Stimulated activated CD4-positive, alpha-beta T cell treated with anti-CD3 and anti-CD28 coated beads, Interleukin-12 subunit alpha, Interleukin-12 subunit beta, amount 100 ng/mL, for 24 hours (primary cell): ENCODE measurements around the gene IL24.
"Not testable (repeated sequence)": the region's sequence is repeated elsewhere in the genome, so short reads cannot be mapped to it uniquely, and the experiment has no call there.

Experiments
- DNase-seq, 2 experiments: peaks; one replicate each; pipeline ENCODE4 v3.0.0-alpha.2; 2020; ENCODE audit warnings: low read depth in 2 of 2

Gene IL24

DNA sequence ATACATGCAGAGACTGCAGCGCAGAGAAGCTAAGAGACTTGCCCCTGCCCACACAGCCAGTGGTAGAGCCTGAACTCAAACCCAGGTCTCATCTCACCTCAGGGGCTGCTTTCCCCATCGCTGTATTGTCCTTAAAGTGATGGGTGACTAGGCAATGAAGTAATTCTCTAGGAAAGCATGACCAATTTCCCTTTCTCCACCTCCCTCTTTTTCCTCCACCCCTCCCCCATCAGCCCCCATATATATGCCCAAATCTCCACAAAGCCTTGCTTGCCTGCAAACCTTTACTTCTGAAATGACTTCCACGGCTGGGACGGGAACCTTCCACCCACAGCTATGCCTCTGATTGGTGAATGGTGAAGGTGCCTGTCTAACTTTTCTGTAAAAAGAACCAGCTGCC is at the start of gene IL24:
TSS of gene IL24 (plus strand) at position 269 of the 400 bp plus-strand sequence. CDS start 390 bp downstream, outside the sequence.
- peak in 1 of 2 experiments; percentile 75 for DNase-seq

GRCh38 chr1:206847946-206848345 is 49.3 kb upstream of the IL24 start:
- DNase-seq, result no peak

DNA sequence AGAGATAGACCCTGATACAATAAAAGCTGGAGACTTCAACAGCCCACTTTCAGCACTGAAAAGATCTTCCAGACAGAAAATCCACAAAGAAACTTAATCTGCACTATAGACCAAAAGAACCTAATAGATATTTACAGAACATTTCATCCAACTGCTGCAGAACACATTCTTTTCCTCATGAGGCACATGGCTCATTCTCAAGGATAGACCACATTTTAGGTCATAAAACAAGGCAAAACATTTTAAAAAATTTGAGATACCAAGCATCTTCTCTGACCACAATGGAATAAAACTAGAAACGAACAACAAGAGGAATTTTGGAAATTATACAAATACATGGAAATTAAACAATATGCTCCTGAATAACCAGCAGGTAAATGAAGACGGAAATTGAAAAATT is 46.8 kb upstream of the IL24 start:
- no peak for DNase-seq

DNA sequence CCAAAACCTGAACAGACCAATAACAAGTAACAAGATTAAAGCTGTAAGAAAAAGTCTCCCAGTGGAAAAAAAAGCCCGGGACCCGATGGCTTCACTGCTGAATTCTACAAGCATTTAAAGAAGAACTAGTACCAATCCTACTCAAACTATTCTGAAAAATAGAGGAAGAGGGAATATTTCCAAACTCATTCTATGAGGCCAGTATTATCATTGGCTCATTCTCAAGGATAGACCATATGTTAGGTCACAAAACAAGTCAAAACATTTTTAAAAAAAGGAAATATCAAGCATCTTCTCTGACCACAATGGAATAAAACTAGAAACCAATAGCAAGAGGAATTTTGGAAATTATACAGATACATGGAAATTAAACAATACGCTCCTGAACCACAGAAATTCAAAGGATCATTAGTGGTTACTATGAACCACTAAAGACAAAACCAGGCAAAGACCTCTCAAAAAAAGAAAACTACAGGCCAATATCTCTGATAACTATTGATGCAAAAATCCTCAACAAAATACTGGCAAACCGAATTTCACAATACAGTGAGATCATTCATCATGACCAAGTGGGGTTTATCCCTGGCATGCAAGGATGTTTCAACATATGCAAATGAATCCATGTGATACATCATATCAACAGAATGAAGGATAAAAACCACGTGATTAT is 45.8 kb upstream of the IL24 start:
- no peak for DNase-seq

- not testable (repeated sequence) for DNase-seq
Measured at GRCh38 chr1:206852662-206853061, 44.6 kb upstream of the IL24 start.

- DNase-seq, result not testable (repeated sequence)
Measured at GRCh38 chr1:206853696-206854095, 43.5 kb upstream of the IL24 start.

DNA sequence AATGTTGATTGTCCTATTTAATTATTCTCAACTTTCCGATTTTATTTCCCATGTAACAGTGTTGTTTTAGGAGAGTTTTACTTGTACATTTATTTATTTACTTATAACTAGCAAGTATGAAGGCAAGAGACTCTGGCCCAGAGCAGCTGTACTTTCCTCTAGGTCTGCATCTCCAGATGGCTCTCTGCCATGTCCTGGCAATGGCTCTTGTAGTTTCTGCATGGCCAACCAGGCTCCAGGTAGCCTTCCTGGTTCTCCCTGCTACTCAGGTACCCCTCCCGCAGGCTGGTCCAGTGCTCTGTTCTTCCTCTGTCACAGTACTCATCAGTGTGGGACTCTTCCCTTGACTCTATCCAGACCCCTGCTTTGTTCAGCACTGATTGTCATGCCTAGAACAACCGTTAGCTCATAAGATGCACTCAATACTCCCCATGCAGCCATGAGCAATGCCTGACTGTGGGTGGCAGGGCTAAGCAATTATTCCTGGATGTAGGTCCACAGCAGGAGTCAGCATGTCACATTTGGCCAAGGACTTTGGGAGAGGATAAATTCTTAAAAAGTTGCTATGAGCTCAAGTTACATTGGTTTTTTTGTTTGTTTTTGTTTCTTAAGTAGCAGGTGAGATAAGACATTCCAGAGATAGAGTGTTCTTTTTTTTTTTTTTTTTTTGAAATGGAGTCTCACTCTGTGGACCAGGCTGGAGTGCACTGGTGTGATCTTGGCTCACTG is 42.7 kb upstream of the IL24 start:
- no peak for DNase-seq

- no peak for DNase-seq
Measured at GRCh38 chr1:206855859-206856258, 41.4 kb upstream of the IL24 start.

DNA sequence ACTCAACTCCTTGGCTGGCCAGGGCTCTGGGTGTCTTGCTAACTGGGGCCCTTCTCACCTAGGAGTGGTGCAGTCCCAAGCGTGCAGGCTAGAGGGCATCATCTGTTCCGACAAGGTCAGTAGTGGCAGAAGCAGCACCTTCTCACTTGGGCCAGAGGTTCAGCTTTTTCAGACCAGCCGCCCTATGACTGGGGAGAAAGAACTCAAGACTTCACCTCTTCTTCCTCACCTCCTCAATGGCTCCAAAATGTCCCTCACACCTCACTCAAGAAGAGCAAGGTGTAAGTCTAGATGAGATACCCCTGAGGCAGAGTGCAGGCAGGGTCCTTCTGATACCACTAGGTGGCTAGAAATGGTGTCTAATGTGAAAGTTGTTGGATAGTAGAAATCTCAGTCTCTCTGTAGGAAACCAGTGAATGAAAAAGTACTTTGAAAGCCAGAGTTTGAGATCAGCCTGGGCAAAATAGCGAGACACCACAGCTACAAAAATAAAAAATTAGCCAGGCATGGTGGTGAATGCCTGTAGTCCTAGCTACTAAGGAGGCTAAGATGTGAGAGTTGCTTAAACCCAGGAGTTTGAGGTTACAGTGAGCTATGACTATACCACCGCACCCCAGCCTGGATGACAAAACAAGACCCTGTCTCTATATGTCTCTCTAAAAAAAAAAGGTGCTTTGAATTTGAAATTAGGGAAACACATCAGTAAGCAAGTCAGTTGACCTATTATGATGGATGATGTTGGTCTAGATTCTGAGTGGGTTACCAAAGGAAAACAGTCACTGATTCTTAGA is 40.4 kb upstream of the IL24 start:
- DNase-seq, result no peak

GRCh38 chr1:206859082-206859521 is 38.1 kb upstream of the IL24 start:
- no peak for DNase-seq

GRCh38 chr1:206860165-206860564 is 37.1 kb upstream of the IL24 start:
- no peak for DNase-seq

GRCh38 chr1:206863266-206863665 is 34.0 kb upstream of the IL24 start:
- DNase-seq, result no peak

GRCh38 chr1:206864939-206865671 is 32.1 kb upstream of the IL24 start, which contains the start of gene IL20:
Gene IL20, plus strand, starts transcription at chr1:206865623. Its CDS starts 230 bp downstream, at chr1:206865853.
- peak; percentile 66 to 89 for DNase-seq

DNA sequence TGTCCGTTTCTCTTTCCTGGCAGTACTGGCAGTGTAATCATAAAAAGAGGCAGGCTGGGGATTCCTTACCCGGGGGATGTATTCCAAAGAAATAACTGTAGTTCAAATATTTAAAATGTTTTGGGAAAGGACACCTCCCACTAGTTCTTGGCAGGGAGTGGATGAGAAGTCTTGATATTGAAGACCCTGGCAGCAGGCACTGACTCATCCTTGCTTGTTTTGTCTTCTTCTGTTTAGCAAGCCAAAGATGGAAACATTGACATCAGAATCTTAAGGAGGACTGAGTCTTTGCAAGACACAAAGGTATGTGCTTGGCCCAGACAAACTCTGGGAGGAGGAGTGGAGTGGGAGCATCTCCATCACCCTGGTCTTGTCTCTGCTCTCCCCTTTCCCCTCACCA is 31.2 kb upstream of the IL24 start:
- DNase-seq, result no peak

GRCh38 chr1:206867239-206867638 is 30.0 kb upstream of the IL24 start:
- no peak for DNase-seq

DNA sequence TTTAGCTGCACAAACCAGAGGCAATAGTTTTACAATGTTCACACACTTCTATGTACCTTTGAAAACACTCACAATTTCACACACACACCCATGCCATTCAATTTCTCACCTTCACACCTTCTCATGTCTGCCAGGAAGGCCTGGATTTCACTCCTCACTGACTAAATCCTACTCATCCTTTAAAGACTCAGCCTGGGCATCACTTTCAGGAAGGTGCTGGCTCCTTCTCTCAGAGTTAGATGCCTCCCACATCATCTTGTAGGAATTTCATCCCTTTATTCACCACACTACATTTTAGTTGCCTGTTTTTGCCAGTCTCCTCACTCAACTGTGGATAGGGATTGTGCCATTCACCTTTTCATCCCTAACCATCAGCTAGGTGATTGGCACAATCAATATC is 29.5 kb upstream of the IL24 start:
- no peak for DNase-seq

DNA sequence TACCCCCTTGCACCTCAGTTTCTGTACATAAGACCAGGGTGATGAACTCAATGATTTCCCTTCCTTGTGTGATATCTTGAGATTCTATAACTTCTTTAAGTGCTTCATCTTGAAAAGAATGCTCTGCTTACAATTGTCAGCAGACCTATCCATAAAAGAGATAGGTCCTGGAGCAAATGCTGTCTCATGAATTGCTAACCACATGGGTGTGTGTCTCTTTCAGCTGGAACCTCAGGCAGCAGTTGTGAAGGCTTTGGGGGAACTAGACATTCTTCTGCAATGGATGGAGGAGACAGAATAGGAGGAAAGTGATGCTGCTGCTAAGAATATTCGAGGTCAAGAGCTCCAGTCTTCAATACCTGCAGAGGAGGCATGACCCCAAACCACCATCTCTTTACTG is 29.0 kb upstream of the IL24 start:
- no peak for DNase-seq

- no peak for DNase-seq
Measured at GRCh38 chr1:206872139-206872538, 25.1 kb upstream of the IL24 start.

DNA sequence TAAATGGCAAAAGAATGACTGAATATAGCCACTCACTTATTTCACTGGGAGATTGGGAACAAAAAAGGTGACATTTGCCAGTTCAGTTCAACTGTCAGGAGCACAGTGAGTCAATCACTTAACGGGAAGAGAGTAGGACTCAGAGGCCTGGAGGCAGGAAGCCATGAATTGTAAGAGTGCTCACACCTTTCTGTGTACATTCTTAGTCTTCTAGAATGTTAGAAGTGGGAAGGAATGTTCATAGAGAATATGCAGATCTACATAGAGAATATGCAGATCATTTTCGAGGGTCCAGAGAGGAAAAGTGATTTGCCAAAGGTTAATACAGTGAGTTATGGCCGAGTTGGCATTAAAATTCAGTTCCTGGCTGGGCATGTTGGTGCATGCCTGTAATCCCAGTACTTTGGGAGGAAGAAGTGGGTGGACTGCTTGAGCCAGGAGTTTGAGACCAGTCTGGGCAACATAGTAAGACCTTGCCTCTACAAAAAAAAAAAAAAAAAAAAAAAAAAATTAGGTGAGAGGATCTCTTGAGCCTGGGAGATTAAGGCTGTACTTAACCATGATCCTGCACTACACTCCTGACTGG is 23.5 kb upstream of the IL24 start:
- DNase-seq, result no peak

DNA sequence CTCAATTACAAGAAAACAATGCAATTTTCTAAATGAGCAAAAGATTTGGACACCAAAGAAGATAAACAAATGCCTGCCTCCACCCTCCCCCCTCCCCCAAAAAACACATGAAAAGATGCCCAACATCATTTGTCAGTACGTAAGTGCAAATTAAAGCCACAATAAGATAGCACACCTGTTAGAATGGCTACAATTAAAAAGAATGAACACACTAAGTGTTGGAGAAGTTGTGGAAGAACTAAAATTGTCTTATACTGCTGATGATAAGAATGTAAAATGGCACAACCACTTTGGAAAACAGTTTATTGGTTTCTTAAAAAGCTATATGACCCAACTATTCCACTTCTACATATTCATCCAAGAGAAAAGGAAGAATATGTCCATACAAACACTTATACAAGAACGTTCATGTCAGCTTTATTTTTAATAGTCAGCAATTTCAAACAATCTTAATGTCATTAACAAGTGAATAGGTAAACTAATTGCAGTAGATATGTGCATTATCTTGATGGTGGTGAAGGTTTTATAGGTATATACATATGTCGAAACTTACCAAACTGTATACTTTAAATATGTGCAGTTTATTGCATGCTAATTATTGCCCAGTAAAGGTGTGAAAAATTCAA is 21.4 kb upstream of the IL24 start:
- DNase-seq, result no peak

- no peak for DNase-seq
Measured at GRCh38 chr1:206878456-206878855, 18.8 kb upstream of the IL24 start.
